H1 (cell line): ENCODE data around the gene EZH2. TPM values are rescaled to one million over a fixed set of nuclear protein-coding genes. Genes with fewer than 3 reads are reported as not detected.

Source experiments
- CTCF ChIA-PET: fragments of 300-600 bp; sonication (Branson Sonifier 250); formaldehyde crosslinking; loops from one replicate; lab custom pipeline; 2021; ENCODE audit not compliant: partially characterized antibody; lab: Charles Lee
- POLR2A ChIA-PET: fragments of 300-600 bp; sonication (Branson Sonifier 250); formaldehyde crosslinking; loops from one replicate; lab custom pipeline; 2021; ENCODE audit warnings: inconsistent platforms; ENCODE audit not compliant: partially characterized antibody; lab: Charles Lee
- DNase-seq, 2 experiments: peaks; one replicate each; pipeline versions ENCODE4 v3.0.0 to v3.0.0-alpha.2; 2010 to 2022; ENCODE audit warnings: low spot score in 2 of 2, low read depth in 1 of 2, mixed read lengths in 1 of 2
- FAIRE-seq: peaks from 2 replicates; lab custom pipeline; 2011; peaks lifted over from hg19 to GRCh38; lab: Jason Lieb, UNC
- H2AFZ ChIP-seq: 2 replicates; pipeline ENCODE4 v1.8.1; 2012; ENCODE audit warnings: low read length, inconsistent platforms
- H2AK5ac ChIP-seq: 2 replicates; pipeline ENCODE4 v1.6.1; 2013; ENCODE audit warnings: low read depth, low read length
- H2BK120ac ChIP-seq: replicated peaks from 2 replicates; pipeline ENCODE3; 2013; ENCODE audit warnings: low read depth, low read length, inconsistent platforms
- H2BK12ac ChIP-seq: 2 replicates; pipeline ENCODE4 v1.6.1; 2013; ENCODE audit warnings: low read depth, low read length
- H2BK15ac ChIP-seq: 2 replicates; pipeline ENCODE4 v1.6.1; 2013; ENCODE audit warnings: low read length
- H2BK20ac ChIP-seq: 2 replicates; pipeline ENCODE4 v1.6.1; 2013; ENCODE audit warnings: low read length
- H2BK5ac ChIP-seq: 2 replicates; pipeline ENCODE4 v1.6.1; 2013; ENCODE audit warnings: low read depth, low read length
- H3K14ac ChIP-seq: 2 replicates; pipeline ENCODE4 v1.6.1; 2013; ENCODE audit warnings: inconsistent platforms; ENCODE audit not compliant: insufficient read length
- H3K18ac ChIP-seq: 2 replicates; pipeline ENCODE4 v1.6.1; 2013; ENCODE audit warnings: low read length; ENCODE audit errors: extremely low read depth
- H3K23ac ChIP-seq: 2 replicates; pipeline ENCODE4 v1.6.1; 2013; ENCODE audit warnings: inconsistent platforms; ENCODE audit not compliant: insufficient read length
- H3K23me2 ChIP-seq: 2 replicates; pipeline ENCODE4 v1.6.1; 2013; ENCODE audit warnings: low read depth, low read length
- H3K27ac ChIP-seq: 2 replicates; pipeline ENCODE4 v1.6.1; 2011; ENCODE audit warnings: low read depth, low read length, inconsistent platforms
- H3K27me3 ChIP-seq, 4 experiments: replicated peaks in 1 of 4; 1 replicate in 1 of 4; 2 replicates in 3 of 4; pipeline versions ENCODE4 v1.6.1 to v1.8.1; 2011 to 2013; ENCODE audit warnings: low read length in 3 of 4, mild to moderate bottlenecking in 3 of 4, inconsistent platforms in 2 of 4, mixed read lengths in 2 of 4, moderate library complexity in 1 of 4; ENCODE audit not compliant: control insufficient read depth in 3 of 4, insufficient read depth in 3 of 4; ENCODE audit errors: extremely low read depth in 1 of 4
- H3K36me3 ChIP-seq, 4 experiments: 2 replicates each; pipeline versions ENCODE4 v1.6.1 to v1.8.1; 2011 to 2013; ENCODE audit warnings: mild to moderate bottlenecking in 4 of 4, low read length in 3 of 4, moderate library complexity in 2 of 4, control low read depth in 1 of 4, inconsistent platforms in 1 of 4; ENCODE audit not compliant: insufficient read depth in 4 of 4, control insufficient read depth in 2 of 4
- H3K4ac ChIP-seq: replicated peaks from 2 replicates; pipeline ENCODE3; 2013; ENCODE audit warnings: low read length, low read depth, mixed read lengths, inconsistent platforms; ENCODE audit not compliant: insufficient read length
- H3K4me1 ChIP-seq, 4 experiments: replicated peaks in 1 of 4; 1 replicate in 1 of 4; 2 replicates in 3 of 4; pipeline versions ENCODE4 v1.6.1 to v1.8.1; 2011 to 2013; ENCODE audit warnings: low read length in 3 of 4, inconsistent platforms in 2 of 4, mixed read lengths in 1 of 4; ENCODE audit not compliant: insufficient read depth in 4 of 4, control insufficient read depth in 3 of 4
- H3K4me2 ChIP-seq, 2 experiments: 2 replicates each; pipeline versions ENCODE4 v1.6.1 to v1.8.1; 2011 to 2013; ENCODE audit warnings: low read depth in 2 of 2, low read length in 2 of 2, control low read depth in 1 of 2, inconsistent platforms in 1 of 2, mild to moderate bottlenecking in 1 of 2; ENCODE audit not compliant: insufficient read depth in 1 of 2
- H3K4me3 ChIP-seq, 4 experiments: fragments of 200-600, 300-600 bp in 1 of 4; sonication (generic), shearing (Covaris generic), sonication (Bioruptor Twin) in 1 of 4; 2 replicates each; pipeline versions ENCODE4 v1.5.1 to v1.8.1; 2011 to 2016; ENCODE audit warnings: low read length in 4 of 4, low read depth in 3 of 4, control low read depth in 2 of 4, inconsistent platforms in 2 of 4, mild to moderate bottlenecking in 2 of 4, mixed read lengths in 1 of 4, moderate library complexity in 1 of 4; ENCODE audit not compliant: insufficient read depth in 2 of 4; ENCODE audit errors: extremely low read depth in 1 of 4
- H3K56ac ChIP-seq: replicated peaks from 2 replicates; pipeline ENCODE3; 2013; ENCODE audit warnings: low read depth, mild to moderate bottlenecking, mixed read lengths, low read length, inconsistent platforms; ENCODE audit not compliant: insufficient read length
- H3K79me1 ChIP-seq: 2 replicates; pipeline ENCODE4 v1.6.1; 2013; ENCODE audit warnings: low read depth, low read length, control low read depth
- H3K79me2 ChIP-seq, 2 experiments: 2 replicates each; pipeline versions ENCODE4 v1.6.1 to v1.8.1; 2012 to 2013; ENCODE audit warnings: low read length in 2 of 2, mild to moderate bottlenecking in 2 of 2, inconsistent platforms in 1 of 2; ENCODE audit not compliant: insufficient read depth in 2 of 2, control insufficient read depth in 1 of 2
- H3K9ac ChIP-seq, 4 experiments: replicated peaks in 1 of 4; 1 replicate in 1 of 4; 2 replicates in 3 of 4; pipeline versions ENCODE4 v1.6.1 to v1.8.1; 2011 to 2013; ENCODE audit warnings: low read depth in 3 of 4, low read length in 3 of 4, control low read depth in 2 of 4, mild to moderate bottlenecking in 2 of 4, moderate library complexity in 2 of 4, inconsistent platforms in 1 of 4; ENCODE audit errors: extremely low read depth in 1 of 4
- H3K9me3 ChIP-seq, 2 experiments: 2 replicates each; pipeline versions ENCODE4 v1.6.1 to v1.8.1; 2012 to 2013; ENCODE audit warnings: mild to moderate bottlenecking in 2 of 2, moderate library complexity in 2 of 2, control low read depth in 1 of 2, inconsistent platforms in 1 of 2, low read depth in 1 of 2, low read length in 1 of 2, mixed read lengths in 1 of 2; ENCODE audit not compliant: insufficient read depth in 2 of 2
- H4K20me1 ChIP-seq, 2 experiments: replicated peaks in 1 of 2; 2 replicates each; pipeline versions ENCODE3 to v1.8.1; 2011 to 2013; ENCODE audit warnings: inconsistent platforms in 2 of 2, low read length in 2 of 2, mild to moderate bottlenecking in 1 of 2; ENCODE audit not compliant: insufficient read depth in 2 of 2, control insufficient read depth in 1 of 2
- H4K5ac ChIP-seq: 2 replicates; pipeline ENCODE4 v1.6.1; 2013; ENCODE audit warnings: low read length, low read depth, mixed read lengths, inconsistent platforms; ENCODE audit not compliant: insufficient read length
- H4K8ac ChIP-seq: 2 replicates; pipeline ENCODE4 v1.8.0; 2013; ENCODE audit warnings: mild to moderate bottlenecking, moderate library complexity, low read length, inconsistent platforms; ENCODE audit not compliant: insufficient read depth; ENCODE audit errors: extremely low read depth
- H4K91ac ChIP-seq: replicated peaks from 2 replicates; pipeline ENCODE3; 2013; ENCODE audit warnings: low read length, mixed read lengths, inconsistent platforms; ENCODE audit not compliant: insufficient read length
- ATF2 ChIP-seq: IDR thresholded peaks from 2 replicates; pipeline ENCODE4 v1.6.1; 2012; ENCODE audit warnings: low read length, inconsistent platforms
- BACH1 ChIP-seq: IDR thresholded peaks from 2 replicates; pipeline ENCODE4 v1.6.1; 2012; ENCODE audit warnings: low read length, improper control_type of control experiment
- CBX5 ChIP-seq: fragments of 300-800, 300-1000 bp; sonication (generic); IDR thresholded peaks from 2 replicates; pipeline ENCODE4 v1.7.1; 2016; ENCODE audit warnings: antibody characterized with exemption, low read length, low read depth
- FOSL1 ChIP-seq: IDR thresholded peaks from 2 replicates; pipeline ENCODE4 v1.6.1; 2011; ENCODE audit warnings: mild to moderate bottlenecking, low read depth, low read length, moderate library complexity; ENCODE audit not compliant: insufficient read depth
- JUN ChIP-seq: IDR thresholded peaks from 2 replicates; pipeline ENCODE4 v1.6.1; 2011; ENCODE audit warnings: low read depth, mild to moderate bottlenecking, improper control_type of control experiment, low read length
- NANOG ChIP-seq: IDR thresholded peaks from 2 replicates; pipeline ENCODE4 v1.6.1; 2011; ENCODE audit warnings: low read length, low read depth, mild to moderate bottlenecking, inconsistent platforms; ENCODE audit not compliant: insufficient read depth, poor library complexity, severe bottlenecking
- POLR2AphosphoS5 ChIP-seq: IDR thresholded peaks from 2 replicates; pipeline ENCODE4 v1.6.1; 2011; ENCODE audit warnings: low read depth, low read length
- SIN3A ChIP-seq, 2 experiments: IDR thresholded peaks in 1 of 2; conservative IDR thresholded peaks in 1 of 2; 2 replicates each; pipeline ENCODE4 v1.6.1; 2011 to 2012; ENCODE audit warnings: low read length in 2 of 2, improper control_type of control experiment in 1 of 2, low read depth in 1 of 2, mild to moderate bottlenecking in 1 of 2
- SRF ChIP-seq: IDR thresholded peaks from 2 replicates; pipeline ENCODE4 v1.6.1; 2011; ENCODE audit warnings: mild to moderate bottlenecking, low read depth, low read length, moderate library complexity
- SUZ12 ChIP-seq: fragments of 200-600 bp; sonication (generic); IDR thresholded peaks from 2 replicates; pipeline ENCODE4 v1.6.1; 2012; ENCODE audit warnings: mild to moderate bottlenecking, inconsistent platforms, low read length, moderate library complexity, mixed read lengths
- TAF1 ChIP-seq: IDR thresholded peaks from 2 replicates; pipeline ENCODE4 v1.6.1; 2011; ENCODE audit warnings: mild to moderate bottlenecking, low read depth, low read length
- TAF7 ChIP-seq: optimal IDR thresholded peaks from 2 replicates; pipeline ENCODE3; 2011; ENCODE audit warnings: low read depth, mild to moderate bottlenecking, inconsistent platforms, low read length, moderate library complexity, borderline replicate concordance
- WGBS, 2 experiments: shearing (Covaris generic) in 1 of 2; methylation state at CpG; one replicate each; pipeline versions ENCODE4 v1.1.6 to v1.1.7; 2013 to 2015; ENCODE audit warnings: low lambda C conversion rate in 2 of 2, mixed read lengths in 2 of 2, inconsistent platforms in 1 of 2, low coverage in 1 of 2, missing lambda C conversion rate in 1 of 2; ENCODE audit not compliant: insufficient replicate concordance in 2 of 2, insufficient coverage in 1 of 2, insufficient read length in 1 of 2; ENCODE audit errors: extremely low coverage in 1 of 2, missing lambda C conversion rate in 1 of 2; 5-methylcytosine and 5-hydroxymethylcytosine counted together
- polyA plus RNA-seq, 7 experiments: library from polyadenylated mRNA; depleted of rRNA in 3 of 7; stranded (reverse) in 5 of 7; unstranded in 2 of 7; fragments of >200 nt in 5 of 7; fragments of 200-250 nt in 2 of 7; gene quantifications; 1 replicate in 5 of 7; 2 replicates in 1 of 7; 4 replicates in 1 of 7; pipeline versions ENCODE4 v1.2.1 to v1.2.3, GENCODE V29; 2011 to 2013; ENCODE audit warnings: missing spikeins in 2 of 7, mixed read lengths in 2 of 7
- total RNA-seq: library from RNA; stranded (reverse); fragmentation: NEBNext Ultra II Directional; extraction: Animal tissue kit (Norgen Biotek cat#: 25700); gene quantifications from 2 replicates; pipeline ENCODE4 v1.2.1, GENCODE V29; 2021

The EZH2 gene
- total and polyA plus RNA-seq, 2 of the 8 experiments (the other 6 are each of a cell fraction or from before 2014, with no cell fraction given), result 28.9 to 49.0 TPM

- H3K14ac ChIP-seq, result no peak overlapping the region
- TF ChIP-seq TAF1 (no peak), SIN3A (conservative IDR thresholded peaks at IDR 0.05 in 1 of 2, IDR thresholded peaks at IDR 0.05 in 1 of 2; ENCODE audit: low read depth in 1 of 2, low read length in 2 of 2) (no peak), TAF7 (no peak), NANOG (no peak), SRF (no peak), ATF2 (no peak), SUZ12 (no peak), BACH1 (no peak), CBX5 (no peak), POLR2AphosphoS5 (no peak), FOSL1 (no peak), JUN (no peak)
- H4K5ac ChIP-seq, result no peak overlapping the region
- ChIA-PET POLR2A (no interaction called here), CTCF (interaction anchor here (0.7 to 1.7 kb wide), 3 partner anchors 19 to 56 kb away, joined by 3 to 5 read pairs (median 3); no protein-coding TSS in a partner anchor)
- H3K56ac ChIP-seq, result no peak overlapping the region
- H3K4me2 ChIP-seq, result no peak overlapping the region
- H3K27ac ChIP-seq, result no peak overlapping the region
- H2BK5ac ChIP-seq, result no peak overlapping the region
- no peak overlapping the region for H2BK12ac ChIP-seq
- peaks cover 2 to 8% (median 6%) of the 10 kb centered on the region in 4 experiments for H3K4me1 ChIP-seq
- H3K9me3 ChIP-seq, result no peaks in the 10 kb centered on the region
- H3K79me1 ChIP-seq, result no peaks in the 10 kb centered on the region
- H3K36me3 ChIP-seq, result no peaks in the 10 kb centered on the region
- no peak for DNase-seq
- H2BK15ac ChIP-seq, result no peak overlapping the region
- no peak overlapping the region for H4K91ac ChIP-seq
- no peak overlapping the region for H3K4ac ChIP-seq
- no peaks in the 10 kb centered on the region for H3K27me3 ChIP-seq
- H4K20me1 ChIP-seq, result no peaks in the 10 kb centered on the region
- no peak overlapping the region for H2AFZ ChIP-seq
- FAIRE-seq, result no peak
- no peak overlapping the region for H3K9ac ChIP-seq
- no peak overlapping the region for H4K8ac ChIP-seq
- H3K4me3 ChIP-seq, result no peak overlapping the region
- H3K23ac ChIP-seq, result no peak overlapping the region
- 0 out of 2 replicates have a peak, but pooled peaks cover 2% of the 10 kb centered on the region for H3K23me2 ChIP-seq
- H2BK20ac ChIP-seq, result no peak overlapping the region
- no peaks in the 10 kb centered on the region for H3K79me2 ChIP-seq
- no peak overlapping the region for H2BK120ac ChIP-seq
- 85% methylated on average over 4 of the region's 4 CpGs; no CpG with 5 or more reads in 1 of the 2 experiments for WGBS, 2 experiments
- H2AK5ac ChIP-seq, result no peak overlapping the region
- H3K18ac ChIP-seq, result no peak overlapping the region
Observed at GRCh38 chr7:148912151-148912550, 28.1 kb upstream of the EZH2 start.
